Endothelial cell (in vitro differentiated cells): ENCODE measurements around the gene R3HDM2. TPM values are rescaled to one million over a fixed set of nuclear protein-coding genes. Genes with fewer than 3 reads are reported as not detected.

ENCODE experiments used
- DNase-seq: peaks from one replicate; pipeline ENCODE4 v3.0.0; 2021; ENCODE audit warnings: low spot score
- H3K27ac Mint-ChIP-seq: one replicate; pipeline ENCODE4 v1.8.0; 2021; ENCODE audit warnings: mixed read lengths, inconsistent platforms; ENCODE audit not compliant: unreplicated experiment
- H3K27me3 Mint-ChIP-seq: one replicate; pipeline ENCODE4 v1.8.0; 2021; ENCODE audit warnings: mild to moderate bottlenecking, moderate library complexity, mixed read lengths, inconsistent platforms; ENCODE audit not compliant: unreplicated experiment
- H3K36me3 Mint-ChIP-seq: one replicate; pipeline ENCODE4 v1.8.0; 2021; ENCODE audit warnings: mild to moderate bottlenecking, low read depth, mixed read lengths, inconsistent platforms; ENCODE audit not compliant: unreplicated experiment
- H3K4me1 Mint-ChIP-seq: one replicate; pipeline ENCODE4 v1.8.0; 2021; ENCODE audit warnings: mild to moderate bottlenecking, mixed read lengths, inconsistent platforms; ENCODE audit not compliant: unreplicated experiment
- H3K4me3 Mint-ChIP-seq: one replicate; pipeline ENCODE4 v1.8.0; 2021; ENCODE audit warnings: mild to moderate bottlenecking, mixed read lengths, inconsistent platforms; ENCODE audit not compliant: unreplicated experiment
- H3K9me3 Mint-ChIP-seq: one replicate; pipeline ENCODE4 v1.8.0; 2021; ENCODE audit warnings: mixed read lengths, inconsistent platforms; ENCODE audit not compliant: unreplicated experiment
- total RNA-seq: library from RNA; stranded (reverse); fragmentation: NEBNext Ultra II Directional; extraction: Animal tissue kit (Norgen Biotek cat#: 25700); gene quantifications from one replicate; pipeline ENCODE4 v1.2.1, GENCODE V29; 2021; ENCODE audit not compliant: unreplicated experiment
- TF ChIP-seq, protein P1 (sequence below): fragments of 200-600 bp; sonication (generic); IDR thresholded peaks from one replicate; pipeline ENCODE4 v1.5.0; 2021; ENCODE audit warnings: antibody characterized with exemption; ENCODE audit not compliant: unreplicated experiment

R3HDM2 gene
- total RNA-seq, 1 donor from 2014 or later = 39.4 TPM

DNA sequence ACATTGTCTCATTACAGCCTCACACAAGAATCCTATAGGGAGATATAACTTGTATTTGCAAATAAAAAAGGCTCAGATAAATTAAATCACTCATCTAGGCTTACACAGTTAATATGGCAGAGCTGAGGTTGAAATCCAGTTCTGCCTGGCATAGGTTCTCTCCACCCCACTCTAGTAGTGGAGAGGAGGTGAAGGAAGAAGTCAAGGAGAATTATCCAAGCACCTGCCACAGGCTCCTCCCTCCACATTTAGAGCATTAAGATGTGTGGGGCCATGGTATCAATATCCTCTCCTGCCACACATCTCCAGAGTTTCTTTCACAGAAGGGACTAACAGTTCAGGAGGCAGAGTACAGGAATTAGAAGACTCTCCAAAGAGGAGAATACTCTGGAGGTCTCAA, 157.3 kb downstream of the R3HDM2 start:
- TF ChIP-seq, protein P1, sequence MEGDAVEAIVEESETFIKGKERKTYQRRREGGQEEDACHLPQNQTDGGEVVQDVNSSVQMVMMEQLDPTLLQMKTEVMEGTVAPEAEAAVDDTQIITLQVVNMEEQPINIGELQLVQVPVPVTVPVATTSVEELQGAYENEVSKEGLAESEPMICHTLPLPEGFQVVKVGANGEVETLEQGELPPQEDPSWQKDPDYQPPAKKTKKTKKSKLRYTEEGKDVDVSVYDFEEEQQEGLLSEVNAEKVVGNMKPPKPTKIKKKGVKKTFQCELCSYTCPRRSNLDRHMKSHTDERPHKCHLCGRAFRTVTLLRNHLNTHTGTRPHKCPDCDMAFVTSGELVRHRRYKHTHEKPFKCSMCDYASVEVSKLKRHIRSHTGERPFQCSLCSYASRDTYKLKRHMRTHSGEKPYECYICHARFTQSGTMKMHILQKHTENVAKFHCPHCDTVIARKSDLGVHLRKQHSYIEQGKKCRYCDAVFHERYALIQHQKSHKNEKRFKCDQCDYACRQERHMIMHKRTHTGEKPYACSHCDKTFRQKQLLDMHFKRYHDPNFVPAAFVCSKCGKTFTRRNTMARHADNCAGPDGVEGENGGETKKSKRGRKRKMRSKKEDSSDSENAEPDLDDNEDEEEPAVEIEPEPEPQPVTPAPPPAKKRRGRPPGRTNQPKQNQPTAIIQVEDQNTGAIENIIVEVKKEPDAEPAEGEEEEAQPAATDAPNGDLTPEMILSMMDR = no peak
- Mint-ChIP-seq H3K36me3 (peaks cover 17% of the 10 kb centered on the region), H3K9me3 (no peaks in the 10 kb centered on the region), H3K27me3 (no peaks in the 10 kb centered on the region), H3K4me3 (no peak overlapping the region), H3K4me1 (peaks cover 27% of the 10 kb centered on the region), H3K27ac (peak overlapping the region; percentile 26)
- DNase-seq = no peak

DNA sequence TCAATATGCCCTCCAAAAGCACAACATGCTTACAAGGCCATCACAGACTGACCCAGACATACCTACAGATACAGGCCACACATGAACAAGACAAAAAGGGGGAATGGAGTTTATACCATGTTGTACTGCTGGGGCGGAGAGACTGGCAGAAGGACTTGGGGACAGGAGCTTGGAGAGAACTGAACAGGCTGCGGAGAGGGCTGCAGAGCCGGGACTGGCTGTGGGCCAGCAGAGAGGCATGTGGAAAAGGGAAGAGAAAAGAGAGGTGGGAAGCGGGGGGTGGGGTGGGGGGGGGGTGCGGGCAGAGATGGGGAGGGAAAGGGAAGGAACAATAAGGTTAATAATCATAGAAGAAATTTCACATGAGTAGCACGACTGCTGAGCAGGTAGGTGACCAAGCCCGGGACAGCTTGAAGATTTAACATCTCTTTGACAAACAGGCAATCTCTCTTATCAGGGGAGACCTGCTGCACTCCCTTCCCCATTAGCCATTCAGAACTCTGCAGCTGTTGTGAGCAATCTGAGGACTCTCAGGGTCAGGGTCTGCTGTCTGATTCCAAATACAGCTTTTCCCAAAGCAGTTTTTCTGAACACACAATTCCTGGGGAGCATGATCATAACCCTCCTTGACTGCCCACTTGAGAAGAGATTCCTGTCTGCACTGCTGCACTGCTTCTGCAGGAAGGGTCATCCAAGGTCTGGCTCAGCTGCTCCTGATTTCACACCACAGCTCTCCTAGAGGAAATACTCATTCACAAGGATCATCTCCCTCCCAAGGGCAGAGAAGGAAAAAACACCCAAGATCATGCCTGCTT, 158.3 kb downstream of the R3HDM2 start:
- no peak for DNase-seq
- Mint-ChIP-seq H3K9me3 (no peaks in the 10 kb centered on the region), H3K4me1 (peaks cover 27% of the 10 kb centered on the region), H3K27ac (peak overlapping the region; percentile 62), H3K36me3 (peaks cover 15% of the 10 kb centered on the region), H3K4me3 (no peak overlapping the region), H3K27me3 (no peaks in the 10 kb centered on the region)
- TF ChIP-seq, protein P1 = no peak

DNA sequence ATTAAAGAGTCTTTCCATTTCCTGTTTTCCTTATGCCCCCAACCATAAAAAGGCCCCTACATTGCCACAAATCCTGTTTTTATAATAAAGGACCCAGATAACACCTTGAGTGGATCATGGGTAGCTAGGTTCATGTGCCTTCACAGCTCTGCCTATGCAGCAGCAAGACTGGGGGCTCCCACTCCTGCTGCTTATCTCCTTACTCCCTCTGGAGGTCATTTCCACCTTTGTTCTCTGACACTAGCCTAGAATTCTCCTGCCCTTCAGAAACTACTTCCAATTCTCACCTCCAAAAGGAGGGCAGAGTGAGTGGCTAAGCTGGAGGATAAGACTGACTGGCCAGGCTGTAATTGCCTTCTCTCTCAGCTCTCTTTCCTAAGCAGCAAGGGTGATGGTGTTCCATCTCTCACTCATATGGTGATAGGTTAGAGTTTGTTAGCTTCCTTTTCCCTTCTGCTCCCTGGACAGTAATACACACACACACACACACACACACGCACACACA, 159.8 kb downstream of the R3HDM2 start:
- TF ChIP-seq, protein P1 = no peak
- Mint-ChIP-seq H3K9me3 (no peaks in the 10 kb centered on the region), H3K4me3 (peak overlapping the region; percentile 5), H3K27me3 (no peaks in the 10 kb centered on the region), H3K36me3 (peaks cover 12% of the 10 kb centered on the region), H3K4me1 (peaks cover 27% of the 10 kb centered on the region), H3K27ac (peak overlapping the region; percentile 54)
- DNase-seq = no peak

DNA sequence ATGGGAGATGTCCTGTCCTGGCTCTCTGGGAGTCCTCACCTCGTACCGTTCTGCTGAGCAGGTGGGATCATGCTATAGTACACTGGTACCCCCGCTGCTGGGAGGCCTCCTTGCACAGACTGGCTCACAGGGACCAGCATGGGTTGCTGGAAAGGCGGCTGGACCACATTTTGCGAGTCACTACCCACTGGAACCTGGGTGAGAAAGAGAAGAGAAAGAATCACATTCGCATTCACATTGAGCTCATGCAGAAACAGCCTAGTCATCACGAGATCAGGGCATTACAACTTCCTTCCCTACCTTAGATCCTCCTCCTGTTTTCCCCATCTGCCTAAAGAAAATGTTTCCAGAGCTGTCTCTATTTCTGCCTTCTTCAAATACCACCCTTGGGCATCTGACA, 162.6 kb downstream of the R3HDM2 start:
- DNase-seq = no peak
- H3K4me3 Mint-ChIP-seq = no peak overlapping the region
- no peaks in the 10 kb centered on the region for H3K27me3 Mint-ChIP-seq
- H3K9me3 Mint-ChIP-seq = no peaks in the 10 kb centered on the region
- H3K4me1 Mint-ChIP-seq = peaks cover 26% of the 10 kb centered on the region
- peaks cover 12% of the 10 kb centered on the region for H3K36me3 Mint-ChIP-seq
- TF ChIP-seq, protein P1 = no peak
- H3K27ac Mint-ChIP-seq = no peak overlapping the region

DNA sequence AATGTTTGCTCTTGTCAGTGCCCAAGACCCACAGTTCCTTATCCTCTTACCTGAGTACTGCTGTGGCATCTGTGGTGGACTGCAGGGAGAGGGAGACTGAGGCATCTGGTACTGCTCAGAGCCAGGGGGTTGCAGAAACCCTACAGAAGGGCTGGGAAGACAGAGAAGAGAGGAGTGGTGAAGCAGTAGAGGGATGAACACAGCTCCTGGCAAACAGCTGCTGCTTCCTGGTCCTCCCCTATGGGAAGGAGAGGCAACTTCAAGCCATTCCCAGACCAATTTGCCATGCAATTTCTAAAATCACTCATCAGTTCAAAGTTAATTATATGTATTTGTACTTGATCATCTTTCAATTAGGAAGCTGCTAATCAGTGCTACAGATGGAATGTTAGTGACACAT, 164.2 kb downstream of the R3HDM2 start:
- TF ChIP-seq, protein P1 = no peak
- Mint-ChIP-seq H3K27me3 (no peaks in the 10 kb centered on the region), H3K36me3 (peaks cover 12% of the 10 kb centered on the region), H3K9me3 (no peaks in the 10 kb centered on the region), H3K4me3 (peak overlapping the region; percentile 34), H3K27ac (no peak overlapping the region), H3K4me1 (peaks cover 12% of the 10 kb centered on the region)
- no peak for DNase-seq
